ENCODE data around the gene DNM3.

DNA sequence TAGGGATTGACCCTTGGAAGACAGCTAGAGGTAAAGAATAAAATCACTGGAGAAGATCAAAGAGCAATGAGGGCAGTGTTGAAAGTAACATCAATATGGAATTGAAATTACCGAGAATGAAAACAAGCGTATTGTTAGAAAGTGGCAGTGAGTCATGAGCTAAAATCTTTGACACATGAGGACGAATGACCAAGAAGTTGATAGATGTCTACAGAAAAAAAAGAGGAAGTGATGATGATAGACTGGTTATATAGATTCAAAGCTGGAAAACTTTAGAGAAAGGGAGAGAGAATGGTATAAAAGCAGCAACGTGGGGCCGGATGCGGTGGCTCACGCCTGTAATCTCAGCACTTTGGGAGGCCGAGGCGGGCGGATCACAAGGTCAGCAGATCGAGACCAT is 12.5 kb upstream of the DNM3 start:
- TF ChIP-seq, protein P1, sequence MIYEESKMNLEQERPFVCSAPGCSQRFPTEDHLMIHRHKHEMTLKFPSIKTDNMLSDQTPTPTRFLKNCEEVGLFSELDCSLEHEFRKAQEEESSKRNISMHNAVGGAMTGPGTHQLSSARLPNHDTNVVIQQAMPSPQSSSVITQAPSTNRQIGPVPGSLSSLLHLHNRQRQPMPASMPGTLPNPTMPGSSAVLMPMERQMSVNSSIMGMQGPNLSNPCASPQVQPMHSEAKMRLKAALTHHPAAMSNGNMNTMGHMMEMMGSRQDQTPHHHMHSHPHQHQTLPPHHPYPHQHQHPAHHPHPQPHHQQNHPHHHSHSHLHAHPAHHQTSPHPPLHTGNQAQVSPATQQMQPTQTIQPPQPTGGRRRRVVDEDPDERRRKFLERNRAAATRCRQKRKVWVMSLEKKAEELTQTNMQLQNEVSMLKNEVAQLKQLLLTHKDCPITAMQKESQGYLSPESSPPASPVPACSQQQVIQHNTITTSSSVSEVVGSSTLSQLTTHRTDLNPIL (CRISPR knock-in tag; IDR thresholded peaks at IDR 0.05; ENCODE audit: low read depth) = no peak
- TF ChIP-seq ZFP30 (CRISPR knock-in tag; IDR thresholded peaks at IDR 0.05) (no peak), SNAI2 (CRISPR knock-in tag; IDR thresholded peaks at IDR 0.05) (no peak), RARB (CRISPR knock-in tag; IDR thresholded peaks at IDR 0.05) (no peak), ZNF8 (CRISPR knock-in tag; IDR thresholded peaks at IDR 0.05) (no peak), TCF4 (CRISPR knock-in tag; IDR thresholded peaks at IDR 0.05; ENCODE audit: borderline replicate concordance) (no peak)
- TF ChIP-seq, protein P2, sequence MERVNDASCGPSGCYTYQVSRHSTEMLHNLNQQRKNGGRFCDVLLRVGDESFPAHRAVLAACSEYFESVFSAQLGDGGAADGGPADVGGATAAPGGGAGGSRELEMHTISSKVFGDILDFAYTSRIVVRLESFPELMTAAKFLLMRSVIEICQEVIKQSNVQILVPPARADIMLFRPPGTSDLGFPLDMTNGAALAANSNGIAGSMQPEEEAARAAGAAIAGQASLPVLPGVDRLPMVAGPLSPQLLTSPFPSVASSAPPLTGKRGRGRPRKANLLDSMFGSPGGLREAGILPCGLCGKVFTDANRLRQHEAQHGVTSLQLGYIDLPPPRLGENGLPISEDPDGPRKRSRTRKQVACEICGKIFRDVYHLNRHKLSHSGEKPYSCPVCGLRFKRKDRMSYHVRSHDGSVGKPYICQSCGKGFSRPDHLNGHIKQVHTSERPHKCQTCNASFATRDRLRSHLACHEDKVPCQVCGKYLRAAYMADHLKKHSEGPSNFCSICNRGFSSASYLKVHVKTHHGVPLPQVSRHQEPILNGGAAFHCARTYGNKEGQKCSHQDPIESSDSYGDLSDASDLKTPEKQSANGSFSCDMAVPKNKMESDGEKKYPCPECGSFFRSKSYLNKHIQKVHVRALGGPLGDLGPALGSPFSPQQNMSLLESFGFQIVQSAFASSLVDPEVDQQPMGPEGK (CRISPR knock-in tag; IDR thresholded peaks at IDR 0.05; ENCODE audit: borderline replicate concordance) = no peak
- TF ChIP-seq, protein P3, sequence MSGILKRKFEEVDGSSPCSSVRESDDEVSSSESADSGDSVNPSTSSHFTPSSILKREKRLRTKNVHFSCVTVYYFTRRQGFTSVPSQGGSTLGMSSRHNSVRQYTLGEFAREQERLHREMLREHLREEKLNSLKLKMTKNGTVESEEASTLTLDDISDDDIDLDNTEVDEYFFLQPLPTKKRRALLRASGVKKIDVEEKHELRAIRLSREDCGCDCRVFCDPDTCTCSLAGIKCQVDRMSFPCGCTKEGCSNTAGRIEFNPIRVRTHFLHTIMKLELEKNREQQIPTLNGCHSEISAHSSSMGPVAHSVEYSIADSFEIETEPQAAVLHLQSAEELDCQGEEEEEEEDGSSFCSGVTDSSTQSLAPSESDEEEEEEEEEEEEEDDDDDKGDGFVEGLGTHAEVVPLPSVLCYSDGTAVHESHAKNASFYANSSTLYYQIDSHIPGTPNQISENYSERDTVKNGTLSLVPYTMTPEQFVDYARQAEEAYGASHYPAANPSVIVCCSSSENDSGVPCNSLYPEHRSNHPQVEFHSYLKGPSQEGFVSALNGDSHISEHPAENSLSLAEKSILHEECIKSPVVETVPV (CRISPR knock-in tag; IDR thresholded peaks at IDR 0.05) = no peak

Data from SK-N-SH treated with all-trans-retinoic acid at 6 μM for 48 hours (cell line).